HCT116 (cell line): Measurements from ENCODE around the gene MELTF. TPM values are rescaled to one million over a fixed set of nuclear protein-coding genes. Genes with fewer than 3 reads are reported as not detected.

Experiments used
- ATAC-seq: fragments of 200-7000 bp; cut with Tn5 transposase; 2 replicates; pipeline ENCODE4 v1.9.1; 2020; ENCODE audit warnings: mild to moderate bottlenecking, moderate library complexity
- BruUV-seq: library from RNA; stranded (reverse); fragments of 400-500 nt; replicated peaks from 2 replicates; lab custom pipeline; 2021; lab: Mats Ljungman, UMichigan
- CTCF ChIA-PET: fragments of 300-600 bp; sonication (Branson Sonifier 250); formaldehyde crosslinking; loops from one replicate; lab custom pipeline; 2021; ENCODE audit warnings: antibody characterized with exemption; lab: Charles Lee
- POLR2A ChIA-PET: fragments of 300-600, 350-600 bp; sonication (Branson Sonifier 250); formaldehyde crosslinking; loops from one replicate; lab custom pipeline; 2021; ENCODE audit warnings: antibody characterized with exemption; lab: Charles Lee
- RAD21 ChIA-PET, 2 experiments: fragments of 300-600 bp; sonication (Branson Sonifier 250); formaldehyde crosslinking; loops; one replicate each; lab custom pipeline; 2023; ENCODE audit warnings: low total read pairs in 2 of 2; ENCODE audit not compliant: uncharacterized antibody in 2 of 2, unreplicated experiment in 2 of 2, low non-redundant PET in 1 of 2; lab: Charles Lee
- DNase-seq: peaks from one replicate; pipeline ENCODE4 v3.0.0-alpha.2; 2010; ENCODE audit warnings: low read depth, low spot score
- H2AFZ ChIP-seq: fragments of 200-600 bp; shearing (Covaris generic), sonication (generic); 2 replicates; pipeline ENCODE4 v1.6.1; 2017; ENCODE audit warnings: low read depth, mixed run types, mixed read lengths, antibody characterized with exemption, low read length; ENCODE audit not compliant: poor library complexity, severe bottlenecking
- H3K27ac ChIP-seq: 2 replicates; pipeline ENCODE4 v1.5.1; 2012; ENCODE audit warnings: low read depth, low read length
- H3K27me3 ChIP-seq: fragments of 200-600 bp; sonication (generic); 2 replicates; pipeline ENCODE4 v1.6.1; 2016; ENCODE audit warnings: mixed run types, low read length, mixed read lengths; ENCODE audit not compliant: insufficient read depth
- H3K36me3 ChIP-seq, 2 experiments: fragments of 200-500 bp in 1 of 2; fragments of 200-600 bp in 1 of 2; sonication (Bioruptor generic) in 1 of 2; sonication (generic) in 1 of 2; 2 replicates each; pipeline versions ENCODE4 v1.5.1 to v1.6.1; 2014 to 2016; ENCODE audit warnings: low read length in 2 of 2, inconsistent platforms in 1 of 2, mixed read lengths in 1 of 2, mixed run types in 1 of 2; ENCODE audit not compliant: insufficient read depth in 2 of 2, control insufficient read depth in 1 of 2
- H3K4me1 ChIP-seq, 2 experiments: fragments of 200-600 bp in 1 of 2; sonication (generic) in 1 of 2; 2 replicates each; pipeline versions ENCODE4 v1.5.1 to v1.6.1; 2012 to 2017; ENCODE audit warnings: low read length in 2 of 2, inconsistent platforms in 1 of 2, mild to moderate bottlenecking in 1 of 2, mixed read lengths in 1 of 2, mixed run types in 1 of 2, moderate library complexity in 1 of 2; ENCODE audit not compliant: insufficient read depth in 2 of 2, control insufficient read depth in 1 of 2
- H3K4me2 ChIP-seq: fragments of 200-600 bp; sonication (generic); 2 replicates; pipeline ENCODE4 v1.6.1; 2017; ENCODE audit warnings: mixed run types, low read length, mixed read lengths
- H3K4me3 ChIP-seq, 2 experiments: fragments of 200-600 bp in 1 of 2; sonication (generic) in 1 of 2; replicated peaks in 1 of 2; 2 replicates each; pipeline ENCODE4 v1.5.1; 2011 to 2016; ENCODE audit warnings: low read length in 2 of 2, control low read depth in 1 of 2, low read depth in 1 of 2, mild to moderate bottlenecking in 1 of 2, mixed read lengths in 1 of 2, mixed run types in 1 of 2
- H3K79me2 ChIP-seq: fragments of 200-600 bp; sonication (generic); 2 replicates; pipeline ENCODE4 v1.6.1; 2017; ENCODE audit warnings: mild to moderate bottlenecking, mixed run types, low read length, moderate library complexity, mixed read lengths; ENCODE audit not compliant: insufficient read depth
- H3K9ac ChIP-seq: fragments of 200-600 bp; sonication (generic); 2 replicates; pipeline ENCODE4 v1.6.1; 2016; ENCODE audit warnings: low read length, mixed read lengths
- H3K9me2 ChIP-seq: fragments of 200-600 bp; sonication (generic), shearing (Covaris generic); 2 replicates; pipeline ENCODE4 v1.6.1; 2017; ENCODE audit warnings: mixed run types, mild to moderate bottlenecking, moderate library complexity; ENCODE audit not compliant: insufficient read depth
- H3K9me3 ChIP-seq, 2 experiments: fragments of 200-500 bp in 1 of 2; fragments of 200-600 bp in 1 of 2; sonication (Bioruptor generic) in 1 of 2; sonication (generic) in 1 of 2; 2 replicates each; pipeline ENCODE4 v1.6.1; 2014 to 2017; ENCODE audit warnings: low read length in 2 of 2, mixed read lengths in 2 of 2, inconsistent platforms in 1 of 2, low read depth in 1 of 2, mild to moderate bottlenecking in 1 of 2, mixed run types in 1 of 2, moderate library complexity in 1 of 2; ENCODE audit not compliant: control insufficient read depth in 1 of 2, insufficient read depth in 1 of 2
- H4K20me1 ChIP-seq: fragments of 200-600 bp; sonication (generic), shearing (Covaris generic); 2 replicates; pipeline ENCODE4 v1.6.1; 2017; ENCODE audit warnings: mixed run types, mild to moderate bottlenecking, moderate library complexity; ENCODE audit not compliant: insufficient read depth
- CBX3 ChIP-seq: IDR thresholded peaks from 2 replicates; pipeline ENCODE4 v1.6.1; 2012; ENCODE audit warnings: low read depth
- POLR2A ChIP-seq: IDR thresholded peaks from 2 replicates; pipeline ENCODE4 v1.7.0; 2011; ENCODE audit warnings: borderline replicate concordance; ENCODE audit not compliant: insufficient read depth, insufficient read length; ENCODE audit errors: extremely low read depth
- RAD21 ChIP-seq: IDR thresholded peaks from 2 replicates; pipeline ENCODE4 v1.6.1; 2012; ENCODE audit warnings: low read depth, mild to moderate bottlenecking
- SIN3A ChIP-seq: IDR thresholded peaks from 2 replicates; pipeline ENCODE4 v1.6.1; 2012; ENCODE audit warnings: low read depth
- TCF7L2 ChIP-seq: IDR thresholded peaks from 2 replicates; pipeline ENCODE4 v1.7.0; 2011; ENCODE audit warnings: borderline replicate concordance, inconsistent platforms; ENCODE audit not compliant: insufficient read depth, insufficient read length; ENCODE audit errors: extremely low read depth
- ZNF274 ChIP-seq: fragments of 200-500 bp; sonication (Bioruptor generic); IDR thresholded peaks from 2 replicates; pipeline ENCODE4 v1.6.1; 2014; ENCODE audit warnings: mild to moderate bottlenecking, low read depth, low read length, inconsistent platforms
- intact Hi-C: fragments of 100-400 bp; cut with micrococcal nuclease; formaldehyde crosslinking; loops from 2 replicates; pipeline ENCODE4 v1.10.0; 2022
- total RNA-seq: library from RNA; stranded (reverse); gene quantifications from one replicate; pipeline ENCODE4 v1.2.1, GENCODE V29; 2021; ENCODE audit not compliant: unreplicated experiment

The MELTF gene
- total RNA-seq, 1 experiment from 2014 or later: 47.6 TPM

DNA sequence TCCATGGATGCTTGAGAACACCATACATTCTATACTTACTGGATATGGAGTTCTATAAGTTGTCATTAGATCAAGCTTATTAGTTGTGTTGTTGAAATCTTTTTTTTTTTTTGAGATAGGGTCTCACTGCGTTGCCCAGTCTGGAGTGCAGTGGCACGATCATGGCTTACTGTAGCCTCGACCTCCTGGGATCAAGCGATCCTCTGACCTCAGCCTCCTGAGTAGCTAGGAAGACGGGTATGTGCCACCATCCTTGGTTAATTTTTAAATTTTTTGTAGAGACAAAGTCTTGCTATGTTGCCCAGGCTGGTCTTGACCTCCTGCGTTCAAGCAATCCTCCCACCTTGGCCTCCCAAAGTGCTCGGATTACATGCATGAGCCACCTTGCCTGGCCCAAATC, 74.8 kb downstream of the MELTF start:
- H3K79me2 ChIP-seq: no peaks in the 10 kb centered on the region
- no peak overlapping the region for H3K4me2 ChIP-seq
- H3K36me3 ChIP-seq: no peaks in the 10 kb centered on the region
- TF ChIP-seq SIN3A: no peak
- TF ChIP-seq CBX3: no peak
- TF ChIP-seq ZNF274: no peak
- no peak for TF ChIP-seq TCF7L2
- TF ChIP-seq RAD21: no peak
- no peak for TF ChIP-seq POLR2A
- TF ChIP-seq, all 23 proteins: peak for 0
- Histone ChIP-seq H3K27ac (no peak overlapping the region), H3K4me3 (no peak overlapping the region), H2AFZ (no peak overlapping the region), H3K9ac (no peak overlapping the region), H4K20me1 (no peaks in the 10 kb centered on the region), H3K27me3 (no peaks in the 10 kb centered on the region), H3K9me2 (no peaks in the 10 kb centered on the region), H3K4me1 (no peaks in the 10 kb centered on the region), H3K9me3 (no peaks in the 10 kb centered on the region)
- ChIA-PET CTCF (interaction anchor here (1.2 kb wide), 1 partner anchor 426 kb away, joined by 3 read pairs; no protein-coding TSS in a partner anchor), RAD21 (no interaction called here), POLR2A (no interaction called here)
- DNase-seq: no peak
- ATAC-seq: no peak
- no TSS peak for BruUV-seq
- intact Hi-C loops: no loop called here

Other genes with a start within 250 kb of the MELTF start
- 27.6 TPM for gene SENP5, start 161.9 kb downstream of the MELTF start, total RNA-seq
- gene NCBP2, start 87.3 kb downstream of the MELTF start, total RNA-seq: 82.4 TPM
- gene PIGZ, start 61.0 kb downstream of the MELTF start, total RNA-seq: 1.4 TPM